Karpas-422 (cell line): ENCODE measurements around the gene CHID1. TPM values are rescaled to one million over a fixed set of nuclear protein-coding genes. Genes with fewer than 3 reads are reported as not detected.
A peak's percentile ranks its signal among the peaks of the same experiment; 100 is the strongest.

ENCODE experiments used
- DNase-seq: peaks from one replicate; pipeline ENCODE4 v3.0.0-alpha.2; 2015
- H2AFZ ChIP-seq: fragments of 200-600 bp; sonication (generic); 2 replicates; pipeline ENCODE4 v1.6.1; 2014; ENCODE audit warnings: antibody characterized with exemption, low read length, mixed read lengths
- H3K27ac ChIP-seq: fragments of 200-600 bp; sonication (generic); 2 replicates; pipeline ENCODE4 v1.5.1; 2014; ENCODE audit warnings: mild to moderate bottlenecking, low read length, moderate library complexity
- H3K27me3 ChIP-seq: fragments of 200-600 bp; sonication (generic); 2 replicates; pipeline ENCODE4 v1.6.1; 2014; ENCODE audit warnings: low read length, mixed read lengths
- H3K36me3 ChIP-seq: fragments of 200-600 bp; sonication (generic); 2 replicates; pipeline ENCODE4 v1.6.1; 2014; ENCODE audit warnings: low read length, mixed read lengths; ENCODE audit not compliant: insufficient read depth
- H3K4me1 ChIP-seq: fragments of 200-600 bp; sonication (generic); 2 replicates; pipeline ENCODE4 v1.6.1; 2014; ENCODE audit warnings: mild to moderate bottlenecking, low read length, mixed read lengths
- H3K4me2 ChIP-seq: fragments of 200-600 bp; sonication (generic); 2 replicates; pipeline ENCODE4 v1.6.1; 2014; ENCODE audit warnings: low read length, low read depth, mild to moderate bottlenecking; ENCODE audit not compliant: poor library complexity, severe bottlenecking
- H3K4me3 ChIP-seq: fragments of 200-600 bp; sonication (generic); 2 replicates; pipeline ENCODE4 v1.5.1; 2014; ENCODE audit warnings: mild to moderate bottlenecking, antibody characterized with exemption, low read length, mixed read lengths
- H3K79me2 ChIP-seq: fragments of 200-600 bp; sonication (generic); 2 replicates; pipeline ENCODE4 v1.6.1; 2014; ENCODE audit warnings: mild to moderate bottlenecking, low read length, mixed read lengths
- H3K9ac ChIP-seq: fragments of 200-600 bp; sonication (generic); 2 replicates; pipeline ENCODE4 v1.6.0; 2014; ENCODE audit warnings: low read length
- H3K9me2 ChIP-seq: fragments of 200-600 bp; sonication (generic), shearing (Covaris generic); replicated peaks from 2 replicates; pipeline ENCODE4 v1.6.0; 2014; ENCODE audit warnings: mild to moderate bottlenecking, low read length, moderate library complexity; ENCODE audit not compliant: insufficient read depth
- H3K9me3 ChIP-seq: fragments of 300-700, 200-600 bp; sonication (generic); 2 replicates; pipeline ENCODE4 v1.6.1; 2014; ENCODE audit warnings: low read length, mixed read lengths
- H4K20me1 ChIP-seq: fragments of 200-600 bp; sonication (generic); 2 replicates; pipeline ENCODE4 v1.6.1; 2014; ENCODE audit warnings: mild to moderate bottlenecking, antibody characterized with exemption, low read length, low read depth; ENCODE audit not compliant: insufficient read depth
- total RNA-seq: library from RNA; depleted of rRNA; stranded (reverse); fragments of >200 nt; shearing (Covaris generic); gene quantifications from 2 replicates; pipeline ENCODE4 v1.2.3, GENCODE V29; 2014; ENCODE audit warnings: low replicate concordance

Gene CHID1
- total RNA-seq, 1 experiment from 2014 or later = 32.8 TPM

- Histone ChIP-seq H3K36me3 (no peaks in the 10 kb centered on the region), H3K4me1 (peaks cover 19% of the 10 kb centered on the region), H3K4me2 (no peak overlapping the region), H3K27me3 (no peaks in the 10 kb centered on the region), H2AFZ (no peak overlapping the region), H3K9ac (0 out of 2 replicates have a peak overlapping the region, but pooled peaks have one; percentile 93), H3K4me3 (no peak overlapping the region), H3K9me2 (no peaks in the 10 kb centered on the region), H3K27ac (no peak overlapping the region), H4K20me1 (peaks cover 32% of the 10 kb centered on the region), H3K9me3 (no peaks in the 10 kb centered on the region), H3K79me2 (peaks cover 15% of the 10 kb centered on the region)
- no peak for DNase-seq
These were observed 88.9 kb downstream of the CHID1 start for GRCh38 chr11:821512-822371.

- H3K9me3 ChIP-seq = no peaks in the 10 kb centered on the region
- H3K4me1 ChIP-seq = peaks cover 15% of the 10 kb centered on the region
- peak overlapping the region; percentile 88 for H3K4me3 ChIP-seq
- no peak overlapping the region for H3K27ac ChIP-seq
- peaks cover 15% of the 10 kb centered on the region for H3K79me2 ChIP-seq
- peak overlapping the region; percentile 93 for H3K9ac ChIP-seq
- H4K20me1 ChIP-seq = peaks cover 29% of the 10 kb centered on the region
- DNase-seq = no peak
- peak overlapping the region; percentile 96 for H3K4me2 ChIP-seq
- H2AFZ ChIP-seq = no peak overlapping the region
- no peaks in the 10 kb centered on the region for H3K36me3 ChIP-seq
- no peaks in the 10 kb centered on the region for H3K27me3 ChIP-seq
- H3K9me2 ChIP-seq = no peaks in the 10 kb centered on the region
These were observed 89.7 kb downstream of the CHID1 start for GRCh38 chr11:820655-821511.

- H3K27me3 ChIP-seq = no peaks in the 10 kb centered on the region
- H3K9me2 ChIP-seq = no peaks in the 10 kb centered on the region
- peak overlapping the region; percentile 88 for H3K4me3 ChIP-seq
- peaks cover 22% of the 10 kb centered on the region for H4K20me1 ChIP-seq
- peak overlapping the region; percentile 93 for H3K9ac ChIP-seq
- 0 out of 2 replicates have a peak overlapping the region, but pooled peaks have one; percentile 54 for H3K27ac ChIP-seq
- peak; percentile 97 for DNase-seq
- peaks cover 15% of the 10 kb centered on the region for H3K79me2 ChIP-seq
- H3K36me3 ChIP-seq = no peaks in the 10 kb centered on the region
- no peaks in the 10 kb centered on the region for H3K9me3 ChIP-seq
- H3K4me2 ChIP-seq = peak overlapping the region; percentile 96
- H2AFZ ChIP-seq = no peak overlapping the region; the same call in 1 of the 2 replicates
- H3K4me1 ChIP-seq = peaks cover 15% of the 10 kb centered on the region
These were observed 90.5 kb downstream of the CHID1 start for GRCh38 chr11:819943-820649.

- DNase-seq = peak; percentile 97
- Histone ChIP-seq H3K9ac (peak overlapping the region; percentile 93), H2AFZ (no peak overlapping the region; the same call in 1 of the 2 replicates), H3K27me3 (no peaks in the 10 kb centered on the region), H3K27ac (0 out of 2 replicates have a peak overlapping the region, but pooled peaks have one; percentile 54), H3K36me3 (no peaks in the 10 kb centered on the region), H3K4me2 (peak overlapping the region; percentile 96), H3K4me1 (peaks cover 15% of the 10 kb centered on the region), H4K20me1 (peaks cover 15% of the 10 kb centered on the region), H3K4me3 (peak overlapping the region; percentile 88), H3K9me2 (no peaks in the 10 kb centered on the region), H3K9me3 (no peaks in the 10 kb centered on the region), H3K79me2 (peaks cover 15% of the 10 kb centered on the region)
These were observed 91.3 kb downstream of the CHID1 start for GRCh38 chr11:819129-819931.

GRCh38 chr11:818396-819128, 92.0 kb downstream of the CHID1 start, which contains the start of gene PNPLA2:
TSS of gene PNPLA2 (plus strand) at chr11:818914. CDS start at chr11:819719, 805 bp downstream.
- Histone ChIP-seq H4K20me1 (peaks cover 15% of the 10 kb centered on the region), H3K9ac (peak within 1 kb of the TSS; percentile 93), H3K27ac (0 out of 2 replicates have a peak within 1 kb of the TSS, but pooled peaks have one; percentile 54), H3K79me2 (peaks cover 15% of the 10 kb centered on the region), H3K4me1 (peaks cover 15% of the 10 kb centered on the region), H3K27me3 (no peaks in the 10 kb centered on the region), H2AFZ (no peak within 1 kb of the TSS; the same call in 1 of the 2 replicates), H3K36me3 (peaks cover 2% of the 10 kb centered on the region; the same call in 1 of the 2 replicates), H3K9me3 (no peaks in the 10 kb centered on the region), H3K9me2 (no peaks in the 10 kb centered on the region), H3K4me3 (peak within 1 kb of the TSS; percentile 88), H3K4me2 (peak within 1 kb of the TSS; percentile 96)
- DNase-seq = no peak
